Colonic mucosa (tissue), 4 donors: ENCODE measurements around the gene PLK1. TPM values are rescaled to one million over a fixed set of nuclear protein-coding genes. Genes with fewer than 3 reads are reported as not detected.

Source experiments
- DNase-seq: peaks from one replicate; pipeline ENCODE4 v3.0.0-alpha.2; 2020
- H3K27ac ChIP-seq: fragments of 200-600 bp; one replicate; pipeline ENCODE4 v1.8.0; 2021
- H3K27me3 ChIP-seq: fragments of 200-600 bp; one replicate; pipeline ENCODE4 v1.8.0; 2021
- H3K36me3 ChIP-seq: fragments of 200-600 bp; one replicate; pipeline ENCODE4 v1.8.0; 2021
- H3K4me1 ChIP-seq: fragments of 200-600 bp; one replicate; pipeline ENCODE4 v1.8.0; 2021; ENCODE audit warnings: mild to moderate bottlenecking
- H3K4me3 ChIP-seq: fragments of 200-600 bp; one replicate; pipeline ENCODE4 v1.8.0; 2021
- H3K9ac ChIP-seq, 2 donors: one replicate each; pipeline ENCODE4 v1.7.0; 2013; ENCODE audit warnings: control low read depth in 2 of 2, low read depth in 2 of 2, low read length in 2 of 2
- H3K9me3 ChIP-seq: fragments of 200-600 bp; one replicate; pipeline ENCODE4 v1.8.0; 2021
- intact Hi-C: fragments of 100-400 bp; cut with DNase I; formaldehyde crosslinking; loops from one replicate; pipeline ENCODE4 v1.14.1; 2022
- total RNA-seq, 2 donors: library from RNA; stranded (reverse); fragmentation: NEBNext Ultra II Directional in 1 of 2; extraction: Animal tissue kit (Norgen Biotek cat#: 25700) in 1 of 2; gene quantifications; one replicate each; pipeline ENCODE4 v1.2.1, GENCODE V29; 2021
- TF ChIP-seq, protein P1 (sequence below): fragments of 200-600 bp; IDR thresholded peaks from one replicate; pipeline ENCODE4 v1.8.0; 2022; ENCODE audit warnings: antibody characterized with exemption, mild to moderate bottlenecking
- donor health status: healthy.
- donor health status: DM: no; HTN: no; CAD: no.
- donor health status: DM: no; HTN: no; CAD: no.

The PLK1 gene
- total RNA-seq, 2 donors from 2014 or later = 17.6 to 84.7 TPM

DNA sequence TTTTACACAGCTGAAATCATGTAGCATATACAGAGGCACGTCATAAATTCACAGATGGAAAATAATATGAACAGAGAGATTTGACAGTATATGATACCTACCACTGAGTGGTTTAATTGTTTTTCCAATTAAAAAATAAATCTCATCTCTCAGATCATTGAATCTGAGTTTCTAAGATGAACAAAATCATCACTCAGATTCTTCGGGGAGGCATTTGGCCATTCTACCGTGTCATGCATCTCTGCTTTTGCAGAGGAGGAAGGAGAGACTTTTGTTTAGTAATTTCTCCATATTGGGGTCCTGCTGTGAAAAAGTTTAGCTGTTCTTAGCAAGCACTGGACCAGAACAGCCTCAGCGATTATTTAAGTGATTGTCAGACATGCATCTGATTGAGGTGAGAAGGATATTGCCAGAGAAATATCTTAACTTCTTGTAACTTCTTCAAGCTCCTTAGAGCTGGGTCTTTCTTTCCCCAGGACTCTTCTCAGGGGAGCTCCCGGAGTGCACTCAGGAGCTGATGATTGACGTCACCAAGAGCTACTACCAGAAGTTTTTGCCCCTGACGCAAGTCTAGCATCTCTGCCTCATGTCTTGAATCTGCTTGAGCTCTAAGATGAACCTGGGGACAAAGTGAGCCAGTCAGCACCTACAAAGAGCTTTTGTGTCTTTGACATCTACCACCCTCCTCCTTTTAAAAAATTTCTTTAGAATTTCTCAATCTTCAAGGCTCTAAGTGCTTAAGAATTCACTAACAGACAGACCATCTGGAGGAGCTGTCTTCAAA lies 11.9 kb upstream of the PLK1 start:
- H3K36me3 ChIP-seq = peaks cover 15% of the 10 kb centered on the region
- intact Hi-C loops = no loop called here

DNA sequence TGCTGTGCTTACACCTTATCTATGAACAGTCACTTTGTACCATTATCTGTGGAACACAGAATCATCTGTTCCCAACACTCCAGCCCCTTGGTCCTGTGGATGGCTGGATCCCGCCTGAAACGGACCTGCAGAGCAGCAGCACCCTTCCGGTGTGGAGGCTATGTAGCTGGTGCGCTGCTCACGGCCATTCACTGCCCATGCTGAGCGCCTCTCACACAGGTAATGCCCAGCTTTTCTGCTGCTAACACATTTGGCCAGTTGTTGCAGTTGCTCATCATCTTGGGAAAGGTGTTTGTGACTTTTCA lies 11.4 kb upstream of the PLK1 start:
- intact Hi-C loops = no loop called here
- H3K4me1 ChIP-seq = no peaks in the 10 kb centered on the region
- peaks cover 15% of the 10 kb centered on the region for H3K36me3 ChIP-seq
- TF ChIP-seq, protein P1, sequence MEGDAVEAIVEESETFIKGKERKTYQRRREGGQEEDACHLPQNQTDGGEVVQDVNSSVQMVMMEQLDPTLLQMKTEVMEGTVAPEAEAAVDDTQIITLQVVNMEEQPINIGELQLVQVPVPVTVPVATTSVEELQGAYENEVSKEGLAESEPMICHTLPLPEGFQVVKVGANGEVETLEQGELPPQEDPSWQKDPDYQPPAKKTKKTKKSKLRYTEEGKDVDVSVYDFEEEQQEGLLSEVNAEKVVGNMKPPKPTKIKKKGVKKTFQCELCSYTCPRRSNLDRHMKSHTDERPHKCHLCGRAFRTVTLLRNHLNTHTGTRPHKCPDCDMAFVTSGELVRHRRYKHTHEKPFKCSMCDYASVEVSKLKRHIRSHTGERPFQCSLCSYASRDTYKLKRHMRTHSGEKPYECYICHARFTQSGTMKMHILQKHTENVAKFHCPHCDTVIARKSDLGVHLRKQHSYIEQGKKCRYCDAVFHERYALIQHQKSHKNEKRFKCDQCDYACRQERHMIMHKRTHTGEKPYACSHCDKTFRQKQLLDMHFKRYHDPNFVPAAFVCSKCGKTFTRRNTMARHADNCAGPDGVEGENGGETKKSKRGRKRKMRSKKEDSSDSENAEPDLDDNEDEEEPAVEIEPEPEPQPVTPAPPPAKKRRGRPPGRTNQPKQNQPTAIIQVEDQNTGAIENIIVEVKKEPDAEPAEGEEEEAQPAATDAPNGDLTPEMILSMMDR = no peak
- no peaks in the 10 kb centered on the region for H3K27me3 ChIP-seq
- no peak overlapping the region for H3K27ac ChIP-seq
- no peak overlapping the region for H3K9ac ChIP-seq
- H3K9me3 ChIP-seq = no peaks in the 10 kb centered on the region
- no peak overlapping the region for H3K4me3 ChIP-seq
- no peak for DNase-seq

More for the DNA sequence above, 11.9 kb upstream of the PLK1 start:
- Histone ChIP-seq H3K27me3 (no peaks in the 10 kb centered on the region), H3K4me3 (no peak overlapping the region), H3K9ac (no peak overlapping the region), H3K9me3 (no peaks in the 10 kb centered on the region), H3K4me1 (no peaks in the 10 kb centered on the region), H3K27ac (no peak overlapping the region)
- no peak for DNase-seq
- TF ChIP-seq, protein P1 = no peak

DNA sequence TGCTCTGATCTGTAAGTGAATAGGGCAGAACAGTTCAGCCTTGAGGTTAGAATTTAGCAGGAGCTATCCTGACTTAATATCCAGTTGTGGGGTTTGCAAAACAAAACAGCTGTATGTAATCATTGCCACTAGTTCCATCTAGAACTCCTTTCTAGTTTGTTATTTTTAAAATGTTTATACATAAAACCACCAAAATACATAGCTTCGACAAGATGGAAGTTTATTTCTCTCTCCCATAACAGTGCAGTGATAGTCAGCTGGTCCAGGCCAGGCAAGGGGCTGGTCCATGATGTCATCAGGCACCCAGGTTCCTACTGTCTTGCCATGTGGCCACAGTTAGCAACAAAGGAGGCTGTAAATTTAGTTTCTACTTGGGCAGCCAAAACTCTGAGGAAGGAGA lies 10.5 kb upstream of the PLK1 start:
- no peak overlapping the region for H3K27ac ChIP-seq
- no peak overlapping the region for H3K4me3 ChIP-seq
- TF ChIP-seq, protein P1 = no peak
- DNase-seq = no peak
- H3K9me3 ChIP-seq = no peaks in the 10 kb centered on the region
- no peaks in the 10 kb centered on the region for H3K4me1 ChIP-seq
- no peak overlapping the region for H3K9ac ChIP-seq
- peaks cover 15% of the 10 kb centered on the region for H3K36me3 ChIP-seq
- intact Hi-C loops = no loop called here
- no peaks in the 10 kb centered on the region for H3K27me3 ChIP-seq

DNA sequence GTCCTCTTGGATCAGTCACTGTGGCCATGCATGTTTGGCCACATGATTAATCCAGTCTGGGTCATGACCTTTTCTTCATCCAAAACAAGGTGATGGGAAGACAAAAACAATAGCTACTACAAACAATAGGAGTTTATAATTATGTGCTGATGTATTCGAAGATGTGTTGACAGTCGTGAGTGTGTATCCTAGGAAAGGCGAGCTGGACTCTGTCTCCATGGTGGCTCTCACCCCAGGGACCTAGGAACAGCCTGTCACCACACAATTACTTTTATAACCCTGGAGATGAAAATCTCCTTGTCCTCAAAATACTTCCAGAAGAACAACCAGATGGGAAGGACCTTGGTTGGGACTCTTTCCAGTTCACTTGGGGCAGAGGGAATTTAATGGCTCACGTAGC lies 9.8 kb upstream of the PLK1 start:
- peaks cover 15% of the 10 kb centered on the region for H3K36me3 ChIP-seq
- DNase-seq = no peak
- H3K4me1 ChIP-seq = no peaks in the 10 kb centered on the region
- intact Hi-C loops = no loop called here
- no peak overlapping the region for H3K4me3 ChIP-seq
- H3K9ac ChIP-seq = no peak overlapping the region
- TF ChIP-seq, protein P1 = no peak
- no peaks in the 10 kb centered on the region for H3K9me3 ChIP-seq
- no peaks in the 10 kb centered on the region for H3K27me3 ChIP-seq
- no peak overlapping the region for H3K27ac ChIP-seq

DNA sequence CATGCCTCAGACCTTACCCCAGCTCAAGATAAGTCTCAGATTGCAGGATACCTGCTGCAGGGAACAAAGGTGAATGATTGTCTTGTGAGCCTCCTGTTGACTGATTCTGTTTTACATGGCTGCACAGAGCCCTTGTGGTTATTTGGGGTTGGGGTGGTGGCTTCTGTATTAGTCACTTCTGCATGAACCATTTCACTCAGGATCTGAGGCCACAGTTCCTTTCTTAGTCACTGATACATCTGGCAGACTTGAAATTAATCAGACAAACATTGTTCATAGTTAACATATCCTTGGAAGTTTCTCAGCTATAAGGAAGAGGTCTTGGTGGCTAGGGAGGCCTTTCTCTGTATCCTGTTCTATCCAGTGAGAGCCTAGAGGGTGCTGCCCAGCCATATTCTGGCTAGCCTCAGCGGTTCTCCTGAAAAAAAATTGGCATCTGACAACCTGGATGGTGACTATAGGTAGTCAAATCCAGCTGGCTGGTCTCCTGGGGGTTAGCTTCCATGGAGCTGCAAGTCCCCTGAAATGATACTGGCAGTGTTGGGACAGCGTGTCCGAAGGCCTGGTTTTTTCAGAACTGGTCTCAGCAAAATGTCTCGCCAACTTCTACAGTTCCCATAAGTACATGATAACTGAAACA lies 8.4 kb upstream of the PLK1 start:
- intact Hi-C loops = no loop called here
- TF ChIP-seq, protein P1 = no peak
- Histone ChIP-seq H3K9ac (no peak overlapping the region), H3K27ac (no peak overlapping the region), H3K27me3 (no peaks in the 10 kb centered on the region), H3K36me3 (peaks cover 15% of the 10 kb centered on the region), H3K4me3 (no peak overlapping the region), H3K4me1 (no peaks in the 10 kb centered on the region), H3K9me3 (no peaks in the 10 kb centered on the region)
- DNase-seq = no peak
